HG03175 (cell line): ENCODE results near the gene TH.

ENCODE experiments used
- ATAC-seq: cut with Tn5 transposase; IDR thresholded peaks from one replicate; pipeline ENCODE4 v1.9.1; 2021; ENCODE audit warnings: mild to moderate bottlenecking, moderate library complexity; ENCODE audit not compliant: unreplicated experiment

Gene TH

GRCh38 chr11:2171591-2172003 lies at the start of gene TH:
Gene TH, minus strand, starts transcription at chr11:2171815. Its CDS starts 29 bp downstream, at chr11:2171786.
- no peak for ATAC-seq

GRCh38 chr11:2221024-2221423 lies 49.4 kb upstream of the TH start:
- ATAC-seq: no peak

DNA sequence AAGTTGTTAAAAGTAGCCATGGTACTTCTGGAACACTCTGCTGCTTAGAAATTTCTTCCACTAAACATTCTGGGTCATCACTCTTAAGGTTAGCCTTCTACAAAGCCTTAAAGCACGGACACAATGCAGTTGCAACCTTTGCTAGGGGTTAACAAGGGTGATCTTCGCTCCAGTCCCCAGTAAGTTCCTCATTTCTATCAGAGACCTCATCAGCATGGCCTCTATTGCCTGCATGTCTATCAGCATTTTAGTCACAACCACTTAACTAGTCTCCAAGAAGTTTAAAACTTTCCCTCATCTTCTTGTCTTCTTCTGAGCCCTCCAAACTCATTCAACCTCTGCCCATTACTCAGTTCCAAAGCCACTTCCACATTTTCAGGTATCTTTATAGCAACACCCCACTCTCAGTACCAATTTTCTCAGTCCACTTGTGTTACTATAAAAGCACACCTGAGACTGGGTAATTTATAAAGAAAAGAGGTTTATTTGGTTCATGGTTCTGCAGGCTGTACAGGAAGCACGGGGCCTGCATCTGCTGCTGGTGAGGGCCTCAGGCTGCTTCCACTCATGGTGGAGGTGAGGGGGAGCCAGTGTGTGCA lies 48.7 kb upstream of the TH start:
- ATAC-seq: no peak

GRCh38 chr11:2219318-2220017 lies 47.9 kb upstream of the TH start:
- no peak for ATAC-seq

DNA sequence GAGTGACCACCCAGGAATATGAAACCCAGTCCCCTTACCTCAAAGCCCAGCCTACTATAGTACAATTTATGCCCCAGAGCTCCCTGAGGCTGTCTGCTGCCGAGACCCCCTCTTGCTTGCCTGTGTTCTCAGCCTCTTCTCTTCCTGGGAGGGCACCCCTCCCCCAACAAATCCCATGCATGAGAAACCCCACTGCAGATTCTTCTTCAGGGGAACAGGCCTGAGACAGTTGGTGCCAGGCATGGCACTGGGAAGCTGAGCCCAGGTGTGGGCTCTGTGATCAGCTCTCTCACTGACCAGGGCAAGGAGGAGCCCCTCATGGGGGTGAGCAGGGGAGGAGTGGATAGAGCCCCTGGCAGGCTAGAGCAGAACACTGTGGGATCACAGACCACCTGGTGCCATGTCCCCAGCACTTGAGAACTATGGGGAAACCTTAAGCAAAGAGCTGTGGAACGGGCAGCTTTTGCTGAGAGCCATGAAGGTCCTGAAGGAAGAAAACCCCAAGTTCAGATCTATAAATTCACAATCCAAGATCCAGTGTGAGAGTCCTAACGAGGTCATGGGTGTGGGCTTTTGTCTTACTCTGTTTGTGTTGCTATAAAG lies 46.5 kb upstream of the TH start:
- ATAC-seq: no peak

DNA sequence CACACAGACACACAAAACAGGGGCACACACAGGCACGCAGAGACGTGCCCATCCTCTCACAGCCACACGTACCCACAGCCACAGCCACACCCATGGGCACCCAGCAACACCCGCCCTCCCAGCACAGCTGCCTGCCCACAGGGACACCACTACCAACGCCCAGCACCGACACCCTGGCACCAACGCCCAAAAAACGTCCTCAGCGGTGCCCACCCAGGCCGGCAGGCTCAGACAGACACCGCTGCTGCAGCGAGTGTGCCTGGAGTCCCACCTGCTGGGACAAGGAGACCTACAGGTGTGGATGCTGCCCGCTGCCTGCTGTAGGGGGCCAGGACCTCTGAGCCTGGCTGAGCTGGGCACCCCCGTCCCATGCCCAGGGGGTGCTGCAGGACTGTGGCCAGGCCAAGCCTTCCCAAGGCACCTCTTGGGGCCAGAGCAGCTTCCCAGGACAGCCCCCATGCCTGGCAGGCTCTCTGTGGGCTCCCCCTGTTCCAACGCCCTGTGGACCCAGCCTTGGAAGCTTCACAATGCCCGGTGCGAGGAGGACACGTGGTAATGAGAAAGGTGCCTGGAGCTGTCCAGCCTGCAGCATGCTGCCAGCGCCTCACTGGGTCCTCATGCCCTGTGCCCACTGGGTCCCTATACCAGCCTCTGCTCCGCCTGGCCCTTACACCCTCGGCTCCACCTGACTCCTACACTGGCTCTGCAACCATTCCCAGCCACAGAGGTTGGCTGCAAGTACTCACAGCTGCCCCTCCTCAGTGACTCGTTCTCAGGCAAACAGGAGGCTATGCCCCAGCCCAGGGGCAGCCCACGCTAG lies 45.8 kb upstream of the TH start:
- no peak for ATAC-seq

GRCh38 chr11:2216400-2217064 lies 44.9 kb upstream of the TH start:
- ATAC-seq: no peak

- no peak for ATAC-seq
Observed at GRCh38 chr11:2215561-2216399, 44.2 kb upstream of the TH start.

DNA sequence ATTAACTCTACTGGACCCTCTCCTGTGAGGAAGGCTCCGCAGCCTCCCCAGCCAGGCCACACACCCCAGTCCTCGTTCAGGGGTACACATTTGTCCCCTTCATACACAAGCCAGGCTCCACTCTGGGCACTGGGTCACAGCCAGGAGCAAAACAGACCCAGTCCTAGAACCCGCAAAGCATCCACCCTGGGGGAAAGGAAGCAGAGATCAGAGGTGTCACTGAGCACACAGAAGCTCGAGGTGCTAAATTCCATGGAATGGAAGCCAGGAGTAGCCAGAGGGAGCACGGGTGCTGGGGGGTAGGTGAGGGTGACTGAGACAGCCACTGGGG lies 43.6 kb upstream of the TH start:
- no peak for ATAC-seq

GRCh38 chr11:2214527-2215229 lies 43.1 kb upstream of the TH start:
- no peak for ATAC-seq

GRCh38 chr11:2213890-2214526 lies 42.4 kb upstream of the TH start:
- ATAC-seq: no peak

GRCh38 chr11:2213384-2213842 lies 41.8 kb upstream of the TH start:
- ATAC-seq: no peak

DNA sequence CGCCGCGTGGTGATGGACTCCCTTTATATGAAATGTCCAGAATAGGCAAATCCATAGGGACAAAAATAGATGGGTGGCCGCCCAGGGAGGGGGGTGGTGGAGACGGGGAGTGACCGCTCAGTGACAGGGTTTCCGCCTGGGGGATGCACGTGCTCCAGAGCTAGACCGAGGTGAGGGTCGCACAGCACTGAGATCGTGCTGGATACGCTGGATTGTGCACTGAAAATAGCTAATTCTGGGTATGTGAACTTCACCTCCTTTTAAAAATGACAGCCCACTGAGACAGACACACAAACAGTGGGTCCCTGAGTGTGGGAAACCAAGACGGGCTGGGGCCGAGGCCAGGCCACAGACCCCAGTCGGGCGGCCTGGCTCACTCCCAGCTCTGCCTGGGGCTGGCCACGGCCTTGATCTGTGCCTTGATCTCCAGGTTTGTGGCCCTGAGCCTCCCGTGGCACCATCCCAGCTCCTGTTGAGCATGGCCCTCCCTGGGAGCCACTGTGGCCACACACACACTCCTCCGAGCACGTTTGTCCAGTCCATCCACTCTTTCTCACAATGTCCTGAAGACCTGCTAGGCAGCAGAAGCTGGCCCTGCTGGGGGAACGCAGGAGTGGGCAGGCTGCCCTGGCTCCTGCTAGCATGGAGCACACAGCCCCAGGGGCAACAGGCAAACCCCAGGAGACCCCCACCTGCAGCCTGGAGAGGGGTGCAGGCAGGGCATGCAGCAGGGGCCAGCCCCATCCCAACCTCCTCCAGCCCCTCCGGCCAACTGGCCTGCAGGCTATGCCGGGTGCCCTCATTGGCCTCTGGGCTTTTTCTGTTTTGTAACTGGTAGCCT lies 41.0 kb upstream of the TH start:
- ATAC-seq: no peak

DNA sequence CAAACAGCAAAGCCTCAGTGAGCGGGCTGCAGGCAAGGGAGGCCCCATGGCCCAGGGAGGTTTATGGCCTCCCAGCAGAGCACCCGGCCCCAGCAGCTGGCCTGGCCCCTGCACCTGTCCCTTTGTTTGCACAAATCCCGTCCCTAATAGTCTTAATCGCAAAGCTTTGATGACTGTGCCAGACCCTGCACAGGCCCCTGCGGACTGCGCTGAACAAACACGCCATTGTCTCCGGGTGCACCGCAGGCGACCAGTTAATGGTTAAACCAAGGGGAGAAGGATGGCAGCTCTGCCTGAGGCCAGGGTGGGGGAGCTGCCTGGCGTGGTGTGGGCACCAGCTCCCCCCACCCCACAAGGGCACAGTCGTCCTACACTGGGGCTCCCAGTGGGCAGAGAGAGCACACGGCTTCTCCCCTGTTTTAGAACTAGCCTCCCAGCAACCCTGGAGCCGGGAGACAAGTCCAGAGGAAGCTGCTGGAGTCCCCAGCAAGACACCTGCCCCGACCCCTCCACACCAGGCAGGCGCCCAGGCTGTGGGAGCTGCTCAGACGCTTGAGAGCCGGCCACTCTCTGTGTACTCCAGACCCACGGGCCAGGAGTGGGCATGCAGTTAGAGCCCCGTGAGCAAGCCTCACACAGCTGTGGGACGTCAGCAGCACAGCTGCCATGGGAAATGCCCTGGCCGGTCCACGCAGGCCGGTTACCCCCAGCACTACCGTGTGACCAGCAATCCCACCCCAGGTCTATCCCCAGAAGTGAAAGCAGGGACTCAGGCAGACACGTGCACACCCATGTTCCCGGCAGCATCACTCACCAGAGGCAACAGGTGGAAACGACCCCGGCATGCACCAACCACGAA lies 39.7 kb upstream of the TH start:
- ATAC-seq: no peak

GRCh38 chr11:2210366-2211112 lies 38.9 kb upstream of the TH start:
- no peak for ATAC-seq

DNA sequence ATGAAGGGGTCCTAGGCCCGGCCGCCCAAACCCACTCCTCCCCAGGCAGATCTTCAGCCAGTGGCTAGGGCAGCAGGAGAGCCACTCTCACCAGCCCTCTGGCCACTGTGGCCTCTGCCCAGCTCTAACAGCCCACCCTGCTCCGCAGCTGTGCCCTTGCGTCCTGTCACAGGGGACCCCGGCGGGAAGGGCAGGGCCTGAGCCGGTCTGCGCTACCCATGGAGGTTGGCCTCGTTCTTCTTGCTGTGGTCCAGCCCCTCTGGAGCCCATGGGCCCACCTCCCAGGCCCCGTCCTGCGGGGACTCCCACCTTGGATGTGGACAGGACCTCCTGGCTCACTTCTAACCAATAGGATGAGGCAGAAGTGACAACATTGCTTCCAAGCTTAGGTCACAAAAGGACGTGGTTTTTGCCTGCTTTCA lies 38.3 kb upstream of the TH start:
- ATAC-seq: no peak
